GM23248 (cell line): ENCODE results near the gene DCUN1D2.

Source experiments
- EZH2 ChIP-seq: fragments of 200-600 bp; sonication (generic); IDR thresholded peaks from 2 replicates; pipeline ENCODE4 v1.6.1; 2018; ENCODE audit warnings: antibody characterized with exemption, mild to moderate bottlenecking; ENCODE audit not compliant: insufficient read depth, poor library complexity, severe bottlenecking
- EZH2phosphoT487 ChIP-seq: fragments of 200-600 bp; sonication (generic); IDR thresholded peaks from 2 replicates; pipeline ENCODE4 v1.6.1; 2018; ENCODE audit warnings: antibody characterized with exemption, moderate library complexity, mild to moderate bottlenecking, low read depth; ENCODE audit not compliant: insufficient read depth

DNA sequence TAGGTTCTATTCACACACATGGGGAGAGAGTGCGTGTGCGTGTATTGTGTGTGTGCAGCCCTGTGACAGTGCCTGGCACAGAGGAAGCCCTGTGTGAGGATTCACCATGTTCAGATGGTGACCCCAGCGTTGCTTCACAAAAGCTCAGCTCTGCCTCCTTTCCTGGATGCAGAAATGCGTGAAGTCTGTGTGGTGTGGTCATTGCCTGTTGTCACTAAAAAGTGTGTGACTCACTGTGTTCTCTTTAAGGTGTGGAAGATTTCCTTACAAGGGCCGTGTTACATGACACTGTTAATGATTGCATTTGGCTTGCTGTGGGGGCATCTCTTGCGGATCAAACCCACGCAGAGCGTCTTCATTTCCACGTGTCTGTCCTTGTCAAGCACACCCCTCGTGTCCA is 19.5 kb upstream of the DCUN1D2 start:
- TF ChIP-seq EZH2, result no peak
- no peak for TF ChIP-seq EZH2phosphoT487
